HL-60 (cell line): ENCODE data around the gene FOXP1.

Source experiments
- GABPA ChIP-seq: IDR thresholded peaks from 2 replicates; pipeline ENCODE4 v1.6.1; 2012; ENCODE audit warnings: low read depth
- POLR2AphosphoS5 ChIP-seq: IDR thresholded peaks from 2 replicates; pipeline ENCODE4 v1.6.1; 2012; ENCODE audit warnings: low read depth
- SPI1 ChIP-seq: IDR thresholded peaks from 2 replicates; pipeline ENCODE4 v1.6.1; 2012; ENCODE audit warnings: low read depth, mild to moderate bottlenecking, borderline replicate concordance
- TF ChIP-seq, protein P1 (sequence below): IDR thresholded peaks from one replicate; pipeline ENCODE4 v1.5.1; 2011; ENCODE audit warnings: low read length, control low read depth, inconsistent platforms; ENCODE audit not compliant: insufficient read depth
- TF ChIP-seq, protein P2 (sequence below): IDR thresholded peaks from 2 replicates; pipeline ENCODE4 v1.6.1; 2012; ENCODE audit warnings: low read depth; ENCODE audit not compliant: insufficient replicate concordance

GRCh38 chr3:71453319-71453718 is 130.2 kb downstream of the FOXP1 start:
- TF ChIP-seq, protein P1, sequence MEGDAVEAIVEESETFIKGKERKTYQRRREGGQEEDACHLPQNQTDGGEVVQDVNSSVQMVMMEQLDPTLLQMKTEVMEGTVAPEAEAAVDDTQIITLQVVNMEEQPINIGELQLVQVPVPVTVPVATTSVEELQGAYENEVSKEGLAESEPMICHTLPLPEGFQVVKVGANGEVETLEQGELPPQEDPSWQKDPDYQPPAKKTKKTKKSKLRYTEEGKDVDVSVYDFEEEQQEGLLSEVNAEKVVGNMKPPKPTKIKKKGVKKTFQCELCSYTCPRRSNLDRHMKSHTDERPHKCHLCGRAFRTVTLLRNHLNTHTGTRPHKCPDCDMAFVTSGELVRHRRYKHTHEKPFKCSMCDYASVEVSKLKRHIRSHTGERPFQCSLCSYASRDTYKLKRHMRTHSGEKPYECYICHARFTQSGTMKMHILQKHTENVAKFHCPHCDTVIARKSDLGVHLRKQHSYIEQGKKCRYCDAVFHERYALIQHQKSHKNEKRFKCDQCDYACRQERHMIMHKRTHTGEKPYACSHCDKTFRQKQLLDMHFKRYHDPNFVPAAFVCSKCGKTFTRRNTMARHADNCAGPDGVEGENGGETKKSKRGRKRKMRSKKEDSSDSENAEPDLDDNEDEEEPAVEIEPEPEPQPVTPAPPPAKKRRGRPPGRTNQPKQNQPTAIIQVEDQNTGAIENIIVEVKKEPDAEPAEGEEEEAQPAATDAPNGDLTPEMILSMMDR = no peak
- TF ChIP-seq GABPA (no peak), POLR2AphosphoS5 (no peak), SPI1 (no peak)
- TF ChIP-seq, protein P2, sequence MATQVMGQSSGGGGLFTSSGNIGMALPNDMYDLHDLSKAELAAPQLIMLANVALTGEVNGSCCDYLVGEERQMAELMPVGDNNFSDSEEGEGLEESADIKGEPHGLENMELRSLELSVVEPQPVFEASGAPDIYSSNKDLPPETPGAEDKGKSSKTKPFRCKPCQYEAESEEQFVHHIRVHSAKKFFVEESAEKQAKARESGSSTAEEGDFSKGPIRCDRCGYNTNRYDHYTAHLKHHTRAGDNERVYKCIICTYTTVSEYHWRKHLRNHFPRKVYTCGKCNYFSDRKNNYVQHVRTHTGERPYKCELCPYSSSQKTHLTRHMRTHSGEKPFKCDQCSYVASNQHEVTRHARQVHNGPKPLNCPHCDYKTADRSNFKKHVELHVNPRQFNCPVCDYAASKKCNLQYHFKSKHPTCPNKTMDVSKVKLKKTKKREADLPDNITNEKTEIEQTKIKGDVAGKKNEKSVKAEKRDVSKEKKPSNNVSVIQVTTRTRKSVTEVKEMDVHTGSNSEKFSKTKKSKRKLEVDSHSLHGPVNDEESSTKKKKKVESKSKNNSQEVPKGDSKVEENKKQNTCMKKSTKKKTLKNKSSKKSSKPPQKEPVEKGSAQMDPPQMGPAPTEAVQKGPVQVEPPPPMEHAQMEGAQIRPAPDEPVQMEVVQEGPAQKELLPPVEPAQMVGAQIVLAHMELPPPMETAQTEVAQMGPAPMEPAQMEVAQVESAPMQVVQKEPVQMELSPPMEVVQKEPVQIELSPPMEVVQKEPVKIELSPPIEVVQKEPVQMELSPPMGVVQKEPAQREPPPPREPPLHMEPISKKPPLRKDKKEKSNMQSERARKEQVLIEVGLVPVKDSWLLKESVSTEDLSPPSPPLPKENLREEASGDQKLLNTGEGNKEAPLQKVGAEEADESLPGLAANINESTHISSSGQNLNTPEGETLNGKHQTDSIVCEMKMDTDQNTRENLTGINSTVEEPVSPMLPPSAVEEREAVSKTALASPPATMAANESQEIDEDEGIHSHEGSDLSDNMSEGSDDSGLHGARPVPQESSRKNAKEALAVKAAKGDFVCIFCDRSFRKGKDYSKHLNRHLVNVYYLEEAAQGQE = no peak
